Epithelial cell of proximal tubule (primary cell): ENCODE data around the gene RRH. TPM values are rescaled to one million over a fixed set of nuclear protein-coding genes. Genes with fewer than 3 reads are reported as not detected.
A peak's percentile ranks its signal among the peaks of the same experiment; 100 is the strongest.
"Not testable (repeated sequence)": the region's sequence is repeated elsewhere in the genome, so short reads cannot be mapped to it uniquely, and the experiment has no call there.

Source experiments
- DNase-seq: peaks from one replicate; pipeline ENCODE4 v3.0.0-alpha.2; 2011; ENCODE audit warnings: low read depth
- H3K4me3 ChIP-seq: 2 replicates; pipeline ENCODE4 v1.5.1; 2011; ENCODE audit warnings: low read depth, mild to moderate bottlenecking, low read length
- CTCF ChIP-seq: conservative IDR thresholded peaks from 2 replicates; pipeline ENCODE4 v1.5.1; 2012; ENCODE audit warnings: low read depth, mild to moderate bottlenecking, low read length
- total RNA-seq: library from RNA; depleted of rRNA; stranded (reverse); fragments of >200 nt; gene quantifications from 2 replicates; pipeline ENCODE4 v1.2.3, GENCODE V29; 2015

The RRH gene
- total RNA-seq, result not detected in 2 replicates

- DNase-seq, result no peak
- TF ChIP-seq CTCF, result no peak
- H3K4me3 ChIP-seq, result no peak within 1 kb of the TSS
Observed at GRCh38 chr4:109827672-109828071, at the start of gene RRH. Gene RRH (plus strand): TSS chr4:109827972. CDS start chr4:109828028, 56 bp downstream.

GRCh38 chr4:109782092-109782491 is 45.7 kb upstream of the RRH start:
- not testable (repeated sequence) for DNase-seq, H3K4me3 ChIP-seq

GRCh38 chr4:109786846-109787245 is 40.9 kb upstream of the RRH start:
- no peak for TF ChIP-seq CTCF
- no peak overlapping the region for H3K4me3 ChIP-seq
- DNase-seq, result no peak

GRCh38 chr4:109787807-109788206 is 40.0 kb upstream of the RRH start:
- no peak for DNase-seq
- H3K4me3 ChIP-seq, result no peak overlapping the region
- no peak for TF ChIP-seq CTCF

- DNase-seq, result no peak
- no peak for TF ChIP-seq CTCF
- H3K4me3 ChIP-seq, result no peak overlapping the region
Observed at GRCh38 chr4:109795059-109795458, 32.7 kb upstream of the RRH start.

- H3K4me3 ChIP-seq, result no peak overlapping the region
- peak; percentile 32 for TF ChIP-seq CTCF
- DNase-seq, result no peak
Observed at GRCh38 chr4:109798866-109799265, 28.9 kb upstream of the RRH start.

- H3K4me3 ChIP-seq, result peak overlapping the region; percentile 65
- no peak for TF ChIP-seq CTCF
- no peak for DNase-seq
Observed at GRCh38 chr4:109801099-109801789, 26.5 kb upstream of the RRH start.
